Muscle of back (tissue), 11 donors: ENCODE results near the gene CCDC88C. TPM values are rescaled to one million over a fixed set of nuclear protein-coding genes. Genes with fewer than 3 reads are reported as not detected.
"Not testable (repeated sequence)": the region's sequence is repeated elsewhere in the genome, so short reads cannot be mapped to it uniquely, and the experiment has no call there.

ENCODE experiments used
- DNase-seq, 3 donors: peaks; one replicate each; pipeline versions ENCODE4 v3.0.0 to v3.0.0-alpha.2; 2013
- polyA plus RNA-seq, 10 donors: library from polyadenylated mRNA; unstranded; fragments of 120-200 nt; gene quantifications; one replicate each; pipeline ENCODE4 v1.2.1, GENCODE V29; 2013; ENCODE audit not compliant: insufficient read length in 10 of 10

The CCDC88C gene
- polyA plus RNA-seq, 10 donors: 8.3 to 15.5 (median 13.3) TPM

- DNase-seq: no peak
Observed at GRCh38 chr14:91227183-91227628, 190.4 kb downstream of the CCDC88C start.

- not testable (repeated sequence) for DNase-seq
Observed at GRCh38 chr14:91226360-91226759, 191.3 kb downstream of the CCDC88C start.

GRCh38 chr14:91225025-91225424, 192.6 kb downstream of the CCDC88C start:
- no peak for DNase-seq

- DNase-seq: no peak
Observed at GRCh38 chr14:91223028-91223783, 194.4 kb downstream of the CCDC88C start.

Other genes starting within 250 kb of the CCDC88C start
- 1 to 10 TPM in 2 of 10 donors, under 1 TPM in 8; 0.62 to 1.6 (median 0.77) TPM for gene GPR68, start 173.1 kb downstream of the CCDC88C start, polyA plus RNA-seq
- gene PPP4R3A, start 92.5 kb upstream of the CCDC88C start, polyA plus RNA-seq: 10 to 100 TPM; 54.1 to 73.2 (median 68.9) TPM